ENCODE measurements around the gene KRTAP5-5. TPM values are rescaled to one million over a fixed set of nuclear protein-coding genes. Genes with fewer than 3 reads are reported as not detected.
"Not testable (repeated sequence)": the region's sequence is repeated elsewhere in the genome, so short reads cannot be mapped to it uniquely, and the experiment has no call there.

The KRTAP5-5 gene
- polyA plus RNA-seq, 4 donors, result 0.65 TPM; not detected in 3

DNA sequence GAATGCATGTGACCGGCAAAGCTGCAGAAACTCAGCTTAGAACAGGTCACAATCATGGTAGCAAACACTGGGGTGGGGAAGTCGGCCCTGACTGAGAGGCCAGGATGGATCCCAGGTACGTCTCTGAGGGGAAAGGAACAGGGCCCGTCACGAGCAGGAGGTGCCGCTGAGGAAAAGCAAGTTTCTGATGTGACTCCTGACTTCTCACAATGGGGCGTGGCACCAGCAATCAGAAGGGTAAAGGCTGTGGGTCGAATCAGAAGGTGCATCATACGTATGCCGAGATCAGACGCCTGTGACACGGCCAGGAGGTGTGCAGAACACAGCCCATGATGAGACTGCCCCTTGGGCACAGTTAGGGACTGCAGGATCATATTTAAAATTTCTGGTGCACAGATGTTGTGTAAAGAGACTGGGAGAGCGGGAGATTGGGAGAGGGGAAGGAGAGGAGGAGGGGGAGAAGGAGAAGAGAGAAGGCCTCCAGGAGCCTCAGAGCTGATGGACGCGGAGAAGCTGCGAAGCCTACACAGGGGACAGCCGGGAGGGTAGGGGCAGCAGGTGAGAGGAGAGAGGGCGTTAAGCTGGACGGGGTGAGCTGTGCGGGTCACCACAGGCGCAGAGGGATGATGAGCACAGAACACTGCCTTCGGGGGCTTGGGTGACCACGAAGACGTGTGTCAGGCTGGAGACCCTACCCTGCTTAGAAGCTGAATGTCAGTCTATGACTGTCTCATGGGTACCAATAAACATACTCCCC is 30.7 kb downstream of the KRTAP5-5 start:
- H3K27me3 ChIP-seq (ENCODE audit: control insufficient read depth in 3 of 3, insufficient read depth in 3 of 3, low read length in 3 of 3), result peaks cover 0 to 3% (median 0%) of the 10 kb centered on the region in 3 donors
- H3K4me1 ChIP-seq (ENCODE audit: control insufficient read depth in 3 of 3, insufficient read depth in 2 of 3, low read depth in 1 of 3, low read length in 2 of 3), result peaks cover 0 to 17% (median 0%) of the 10 kb centered on the region in 3 donors
- no peaks in the 10 kb centered on the region for H3K9me3 ChIP-seq (ENCODE audit: control insufficient read depth in 2 of 2, insufficient read depth in 1 of 2, low read depth in 1 of 2, low read length in 1 of 2)
- H3K27ac ChIP-seq (ENCODE audit: low read depth in 1 of 3, low read length in 2 of 3), result no peak overlapping the region
- DNase-seq (peak in 1 of 2 donors; percentile 73), FAIRE-seq (no peak)
- H3K4me3 ChIP-seq (ENCODE audit: low read depth in 1 of 3, low read length in 3 of 3), result no peak overlapping the region
- 55 to 72% (median 63%) methylated on average over 22 to 24 of the region's 24 CpGs for WGBS, 3 donors
- H3K36me3 ChIP-seq (ENCODE audit: control insufficient read depth in 3 of 3, insufficient read depth in 2 of 3, low read depth in 1 of 3, low read length in 3 of 3), result no peaks in the 10 kb centered on the region

DNA sequence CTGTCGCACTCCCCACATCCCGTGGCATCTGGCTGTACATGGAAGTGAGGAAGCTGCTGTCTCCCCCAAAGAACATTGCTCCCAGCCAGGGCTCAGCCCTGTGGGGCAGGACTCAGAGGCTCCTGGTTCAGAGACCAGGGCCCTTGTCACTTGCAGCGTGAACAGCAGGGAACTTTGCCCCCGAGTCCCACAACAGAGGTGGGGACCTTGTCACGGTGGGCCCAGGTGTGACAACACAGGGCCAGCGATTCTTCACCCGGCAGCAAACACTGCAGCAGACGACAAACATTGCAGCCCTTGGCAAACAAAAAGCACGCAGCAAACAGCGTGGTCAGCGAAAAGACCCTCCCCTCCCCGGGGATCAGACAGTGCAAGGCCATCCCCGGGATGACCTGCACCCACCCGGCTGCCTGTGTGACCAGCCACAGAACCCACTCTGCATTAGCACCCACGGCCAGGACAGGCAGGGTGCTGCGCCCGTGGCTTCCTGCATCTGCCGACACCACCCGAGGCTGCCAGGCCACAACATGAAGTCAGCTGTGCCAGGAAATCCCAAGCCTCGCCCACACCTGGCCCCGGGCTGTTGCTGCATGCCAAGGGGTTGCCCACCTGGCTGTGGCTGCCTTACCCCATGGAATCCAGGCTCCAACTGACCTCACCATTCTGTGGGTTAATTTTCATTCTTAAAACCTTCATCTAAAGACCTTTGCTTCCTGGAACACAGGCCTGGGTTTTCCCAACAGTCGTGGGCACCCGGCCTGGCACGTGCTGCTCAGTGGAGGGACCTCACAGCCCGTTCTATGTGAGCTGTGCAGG is 32.1 kb downstream of the KRTAP5-5 start:
- peaks cover 0 to 12% (median 0%) of the 10 kb centered on the region in 3 donors for H3K4me1 ChIP-seq (ENCODE audit: control insufficient read depth in 3 of 3, insufficient read depth in 2 of 3, low read depth in 1 of 3, low read length in 2 of 3)
- H3K27ac ChIP-seq (ENCODE audit: low read depth in 1 of 3, low read length in 2 of 3); H3K36me3 ChIP-seq (ENCODE audit: control insufficient read depth in 3 of 3, insufficient read depth in 2 of 3, low read depth in 1 of 3, low read length in 3 of 3); H3K27me3 ChIP-seq (ENCODE audit: control insufficient read depth in 3 of 3, insufficient read depth in 3 of 3, low read length in 3 of 3); FAIRE-seq; H3K4me3 ChIP-seq (ENCODE audit: low read depth in 1 of 3, low read length in 3 of 3); H3K9me3 ChIP-seq (ENCODE audit: control insufficient read depth in 2 of 2, insufficient read depth in 1 of 2, low read depth in 1 of 2, low read length in 1 of 2); DNase-seq: not testable (repeated sequence)
- WGBS, 3 donors, result 10 to 45% (median 27%) methylated on average over 18 to 21 of the region's 25 CpGs

DNA sequence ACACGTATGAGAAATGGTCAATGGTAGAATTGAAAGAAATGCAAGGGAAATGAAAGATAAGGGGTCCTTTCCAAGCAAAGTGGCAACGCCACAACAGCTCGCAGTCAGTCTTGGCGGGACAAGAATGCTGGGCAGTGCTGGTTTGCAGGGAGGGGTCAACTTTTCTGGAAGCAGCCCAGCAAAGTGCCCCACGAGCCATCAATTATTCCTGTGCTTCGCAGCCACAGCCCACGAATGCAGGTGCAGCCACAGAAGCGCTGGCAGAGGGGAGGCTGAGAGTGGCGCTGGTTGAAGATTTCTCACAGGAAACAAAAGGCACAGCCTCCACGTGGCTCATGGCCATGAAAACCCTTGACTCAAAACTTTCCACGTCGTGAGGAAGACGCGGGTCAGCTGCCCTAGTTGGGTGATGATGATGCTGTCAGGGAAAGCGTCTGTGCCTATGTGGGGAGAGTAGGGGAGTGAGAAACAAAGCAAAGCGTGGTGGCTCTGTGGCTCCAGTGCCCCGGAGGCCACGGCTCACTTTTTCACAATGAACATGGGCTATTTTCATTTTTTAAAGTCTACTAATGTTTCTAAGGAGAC is 33.2 kb downstream of the KRTAP5-5 start:
- not testable (repeated sequence) for H3K27me3 ChIP-seq (ENCODE audit: control insufficient read depth in 3 of 3, insufficient read depth in 3 of 3, low read length in 3 of 3); H3K4me3 ChIP-seq (ENCODE audit: low read depth in 1 of 3, low read length in 3 of 3); H3K9me3 ChIP-seq (ENCODE audit: control insufficient read depth in 2 of 2, insufficient read depth in 1 of 2, low read depth in 1 of 2, low read length in 1 of 2); DNase-seq; H3K27ac ChIP-seq (ENCODE audit: low read depth in 1 of 3, low read length in 2 of 3); FAIRE-seq; H3K36me3 ChIP-seq (ENCODE audit: control insufficient read depth in 3 of 3, insufficient read depth in 2 of 3, low read depth in 1 of 3, low read length in 3 of 3)
- H3K4me1 ChIP-seq (ENCODE audit: control insufficient read depth in 3 of 3, insufficient read depth in 2 of 3, low read depth in 1 of 3, low read length in 2 of 3), result peaks cover 0 to 18% (median 0%) of the 10 kb centered on the region in 3 donors
- WGBS, 3 donors, result 65 to 73% (median 70%) methylated on average over 16 to 18 of the region's 18 CpGs

DNA sequence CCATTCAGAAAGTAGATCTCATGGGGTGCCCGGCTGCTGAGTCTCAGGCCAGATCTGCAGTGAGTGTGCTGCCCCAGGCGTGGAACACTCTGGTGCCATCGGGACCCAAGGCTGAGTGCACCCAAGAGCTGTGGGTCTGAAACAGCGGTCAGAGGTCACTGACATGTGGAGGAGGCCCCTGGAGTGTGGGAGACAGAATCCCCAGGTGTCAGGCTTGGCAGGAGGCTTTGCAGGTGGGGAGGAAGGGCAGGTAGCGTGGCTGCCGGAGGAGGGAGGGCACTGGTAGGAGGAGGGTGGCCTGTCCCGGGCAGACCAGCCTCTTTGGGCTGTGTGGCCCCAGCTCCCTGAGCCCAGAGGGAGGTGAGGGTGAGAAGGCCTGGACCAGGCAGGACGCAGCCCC is 35.7 kb downstream of the KRTAP5-5 start:
- Histone ChIP-seq H3K4me3 (ENCODE audit: low read depth in 1 of 3, low read length in 3 of 3) (no peak overlapping the region), H3K9me3 (ENCODE audit: control insufficient read depth in 2 of 2, insufficient read depth in 1 of 2, low read depth in 1 of 2, low read length in 1 of 2) (no peaks in the 10 kb centered on the region), H3K27me3 (ENCODE audit: control insufficient read depth in 3 of 3, insufficient read depth in 3 of 3, low read length in 3 of 3) (peaks cover 0 to 13% (median 3%) of the 10 kb centered on the region in 3 donors), H3K27ac (ENCODE audit: low read depth in 1 of 3, low read length in 2 of 3) (no peak overlapping the region), H3K36me3 (ENCODE audit: control insufficient read depth in 3 of 3, insufficient read depth in 2 of 3, low read depth in 1 of 3, low read length in 3 of 3) (no peaks in the 10 kb centered on the region), H3K4me1 (ENCODE audit: control insufficient read depth in 3 of 3, insufficient read depth in 2 of 3, low read depth in 1 of 3, low read length in 2 of 3) (peaks cover 0 to 11% (median 0%) of the 10 kb centered on the region in 3 donors)
- WGBS, 3 donors, result 58 to 85% (median 77%) methylated on average over 4 to 6 of the region's 8 CpGs
- no peak for DNase-seq
- no peak for FAIRE-seq

DNA sequence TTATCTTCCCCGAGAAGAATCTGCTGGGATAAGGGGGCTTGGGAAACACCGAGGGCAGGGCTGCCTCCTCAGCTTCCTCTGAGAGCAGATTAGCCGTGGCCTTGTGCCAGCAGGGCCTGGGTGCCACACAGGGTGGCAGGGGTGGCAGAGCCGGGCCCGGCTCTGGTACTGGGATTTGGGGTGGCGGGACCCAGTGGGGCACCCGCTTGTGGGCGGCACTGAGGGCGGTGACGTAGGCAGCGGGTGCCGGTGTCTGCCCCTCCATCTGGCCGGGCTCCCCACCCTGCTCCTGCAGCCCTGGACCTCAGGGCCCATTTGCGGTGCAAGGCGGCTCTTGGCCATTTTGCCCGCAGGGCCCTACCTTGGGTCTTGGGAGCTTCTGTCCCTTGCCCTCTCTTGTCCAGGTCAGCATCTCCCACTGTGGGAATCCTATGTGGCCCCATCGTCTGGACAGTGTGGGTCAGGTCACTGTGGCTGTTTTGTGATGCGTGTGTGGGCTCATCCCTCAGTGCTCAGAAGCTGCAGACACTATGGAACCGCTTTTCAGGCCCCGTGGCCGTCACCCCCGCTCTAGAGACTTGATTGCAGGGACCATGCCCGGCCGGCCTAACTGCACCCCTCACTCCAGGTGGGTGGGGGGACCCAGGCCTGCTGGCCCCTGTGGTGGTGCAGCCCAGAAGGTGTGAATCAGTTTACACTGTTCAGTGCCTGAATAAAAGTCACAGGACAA is 37.7 kb downstream of the KRTAP5-5 start:
- Histone ChIP-seq H3K4me3 (ENCODE audit: low read depth in 1 of 3, low read length in 3 of 3) (no peak overlapping the region), H3K36me3 (ENCODE audit: control insufficient read depth in 3 of 3, insufficient read depth in 2 of 3, low read depth in 1 of 3, low read length in 3 of 3) (no peaks in the 10 kb centered on the region), H3K27me3 (ENCODE audit: control insufficient read depth in 3 of 3, insufficient read depth in 3 of 3, low read length in 3 of 3) (peaks cover 0 to 16% (median 0%) of the 10 kb centered on the region in 3 donors), H3K27ac (ENCODE audit: low read depth in 1 of 3, low read length in 2 of 3) (peak overlapping the region in 2 of 3 donors; percentile 1 to 55), H3K9me3 (ENCODE audit: control insufficient read depth in 2 of 2, insufficient read depth in 1 of 2, low read depth in 1 of 2, low read length in 1 of 2) (no peaks in the 10 kb centered on the region), H3K4me1 (ENCODE audit: control insufficient read depth in 3 of 3, insufficient read depth in 2 of 3, low read depth in 1 of 3, low read length in 2 of 3) (peaks cover 0 to 6% (median 0%) of the 10 kb centered on the region in 3 donors)
- DNase-seq, result no peak
- 67 to 84% (median 70%) methylated on average over 14 to 24 of the region's 24 CpGs for WGBS, 3 donors
- no peak for FAIRE-seq

DNA sequence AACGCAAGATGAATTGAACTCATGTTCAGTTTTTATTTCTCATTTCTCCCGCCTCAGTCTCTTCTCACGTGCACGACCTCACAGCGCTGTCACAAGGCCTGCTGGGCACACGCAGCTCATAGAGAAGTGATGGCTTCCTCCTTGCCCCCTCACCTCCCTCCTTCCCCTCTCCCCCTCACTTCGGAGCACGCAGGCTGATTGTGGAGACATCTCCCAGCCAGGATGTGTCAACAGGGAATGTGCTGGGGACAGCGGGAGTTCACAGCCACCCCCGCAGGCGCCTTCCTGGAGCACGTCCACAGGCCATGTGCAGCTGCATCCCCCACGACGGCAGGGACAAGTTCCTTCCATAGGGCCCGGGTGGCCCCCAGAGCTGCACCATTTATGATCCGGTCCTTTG is 38.3 kb downstream of the KRTAP5-5 start:
- DNase-seq, result no peak
- 49 to 55% (median 52%) methylated on average over 16 of the region's 16 CpGs for WGBS, 3 donors
- Histone ChIP-seq H3K27me3 (ENCODE audit: control insufficient read depth in 3 of 3, insufficient read depth in 3 of 3, low read length in 3 of 3) (peaks cover 0 to 16% (median 2%) of the 10 kb centered on the region in 3 donors), H3K36me3 (ENCODE audit: control insufficient read depth in 3 of 3, insufficient read depth in 2 of 3, low read depth in 1 of 3, low read length in 3 of 3) (no peaks in the 10 kb centered on the region), H3K9me3 (ENCODE audit: control insufficient read depth in 2 of 2, insufficient read depth in 1 of 2, low read depth in 1 of 2, low read length in 1 of 2) (no peaks in the 10 kb centered on the region), H3K4me1 (ENCODE audit: control insufficient read depth in 3 of 3, insufficient read depth in 2 of 3, low read depth in 1 of 3, low read length in 2 of 3) (peaks cover 0 to 6% (median 0%) of the 10 kb centered on the region in 3 donors), H3K27ac (ENCODE audit: low read depth in 1 of 3, low read length in 2 of 3) (no peak overlapping the region), H3K4me3 (ENCODE audit: low read depth in 1 of 3, low read length in 3 of 3) (no peak overlapping the region)
- FAIRE-seq, result no peak

DNA sequence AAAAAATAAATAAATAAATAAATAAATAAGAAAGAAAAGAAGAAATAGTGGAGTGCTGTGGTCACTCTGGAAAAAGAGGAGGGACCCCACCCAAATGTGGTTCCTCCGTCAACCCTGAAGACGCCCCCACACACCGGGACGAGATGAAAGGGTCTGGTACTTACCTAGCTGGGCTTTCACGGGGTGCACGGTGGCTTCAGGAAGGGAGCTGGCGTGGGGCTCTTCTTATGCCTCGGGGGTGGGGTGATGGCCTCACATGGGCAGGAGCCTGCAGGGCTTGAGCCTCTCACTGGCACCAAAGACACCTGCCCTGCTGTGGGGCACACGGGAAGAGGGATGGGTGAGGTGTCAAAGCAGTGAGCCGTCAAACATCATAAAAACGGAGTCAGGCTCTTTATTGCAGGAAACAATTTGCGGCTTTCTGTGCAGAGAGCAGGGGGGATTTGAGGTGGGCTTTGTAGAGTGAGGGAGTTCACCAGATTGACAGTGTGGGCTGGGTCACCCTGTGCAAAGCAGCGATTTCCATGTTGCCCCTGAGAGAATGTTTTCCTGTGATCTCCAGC is 39.4 kb downstream of the KRTAP5-5 start:
- H3K4me3 ChIP-seq (ENCODE audit: low read depth in 1 of 3, low read length in 3 of 3), result no peak overlapping the region
- 41 to 64% (median 42%) methylated on average over 13 of the region's 13 CpGs for WGBS, 3 donors
- FAIRE-seq (no peak), DNase-seq (no peak)
- H3K36me3 ChIP-seq (ENCODE audit: control insufficient read depth in 3 of 3, insufficient read depth in 2 of 3, low read depth in 1 of 3, low read length in 3 of 3), result no peaks in the 10 kb centered on the region
- no peaks in the 10 kb centered on the region for H3K9me3 ChIP-seq (ENCODE audit: control insufficient read depth in 2 of 2, insufficient read depth in 1 of 2, low read depth in 1 of 2, low read length in 1 of 2)
- no peak overlapping the region for H3K27ac ChIP-seq (ENCODE audit: low read depth in 1 of 3, low read length in 2 of 3)
- H3K4me1 ChIP-seq (ENCODE audit: control insufficient read depth in 3 of 3, insufficient read depth in 2 of 3, low read depth in 1 of 3, low read length in 2 of 3), result peaks cover 0 to 6% (median 0%) of the 10 kb centered on the region in 3 donors
- peaks cover 0 to 16% (median 2%) of the 10 kb centered on the region in 3 donors for H3K27me3 ChIP-seq (ENCODE audit: control insufficient read depth in 3 of 3, insufficient read depth in 3 of 3, low read length in 3 of 3)
